HT-29 (cell line): ENCODE results near the gene TRIM50. TPM values are rescaled to one million over a fixed set of nuclear protein-coding genes. Genes with fewer than 3 reads are reported as not detected.
"Not testable (repeated sequence)": the region's sequence is repeated elsewhere in the genome, so short reads cannot be mapped to it uniquely, and the experiment has no call there.

Experiments
- DNase-seq: peaks from one replicate; pipeline ENCODE4 v3.0.0-alpha.2; 2015; ENCODE audit warnings: low spot score
- total RNA-seq: library from RNA; depleted of rRNA; stranded (reverse); fragments of >200 nt; shearing (Covaris generic); gene quantifications from 2 replicates; pipeline ENCODE4 v1.2.3, GENCODE V29; 2014; rRNA removed

TRIM50 gene
- total RNA-seq = not detected in 2 replicates

DNA sequence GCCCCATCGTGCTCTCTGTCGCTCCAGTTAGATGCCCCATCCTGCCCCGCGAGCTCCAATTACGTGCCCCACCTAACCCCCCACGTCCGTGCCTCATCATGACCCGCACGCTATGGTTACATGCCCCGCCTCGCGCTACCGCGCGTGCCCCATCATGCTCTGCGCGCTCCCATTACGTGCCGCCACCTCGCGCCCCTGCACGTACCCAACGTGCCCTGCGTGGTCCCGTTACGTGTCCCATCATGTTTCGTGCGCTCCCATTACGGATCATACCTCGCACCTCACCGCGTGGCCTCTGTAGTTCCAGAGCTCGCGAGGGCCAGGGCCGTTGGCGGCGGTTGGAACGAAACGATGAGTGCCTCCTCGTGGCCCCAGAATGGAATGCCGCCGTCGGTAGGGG, at the start of gene TRIM50, which contains the start of gene FKBP6:
TRIM50 (minus strand) TSS at position 161 of the 400 bp plus-strand sequence. CDS start 3,295 bp downstream, outside the sequence.
FKBP6 (plus strand) TSS at position 240 of the 400 bp plus-strand sequence. CDS start 268 bp downstream, outside the sequence.
- not testable (repeated sequence) for DNase-seq

DNA sequence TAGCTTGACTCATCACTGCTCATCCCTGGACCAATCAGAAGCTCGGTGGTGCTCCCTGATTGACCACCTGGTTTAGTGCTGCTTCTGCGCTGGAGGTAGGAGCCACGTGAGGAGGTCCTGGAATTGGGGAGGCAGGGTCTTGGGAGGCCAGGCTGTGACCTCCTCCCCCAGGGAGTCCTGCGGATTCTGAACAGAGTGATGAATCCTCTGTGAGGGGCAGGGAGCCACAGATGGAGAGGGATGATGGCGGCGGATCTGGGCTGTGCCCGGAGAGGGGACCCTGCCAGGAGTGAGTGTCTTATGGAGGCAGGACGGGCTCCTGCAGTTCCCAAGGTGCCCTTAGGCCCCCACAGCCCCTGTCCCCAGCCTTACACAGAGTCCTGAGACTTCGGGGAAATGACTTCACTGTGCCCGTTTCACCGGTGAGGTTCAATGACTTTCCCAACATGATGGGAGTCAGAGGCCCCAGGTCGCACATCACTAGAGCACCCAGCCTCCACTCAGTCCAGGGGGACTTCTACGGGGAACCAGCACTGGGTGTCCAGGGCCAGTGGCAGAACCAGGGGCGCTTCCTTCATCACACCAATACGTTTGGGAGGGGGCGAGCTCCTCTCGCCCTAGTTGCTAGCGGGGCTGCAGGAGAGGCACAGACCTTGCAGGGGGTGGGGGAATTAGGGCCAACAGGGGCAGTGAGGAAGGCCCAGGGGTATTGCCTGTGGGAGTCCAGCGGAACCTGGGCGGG, 49.0 kb upstream of the TRIM50 start:
- no peak for DNase-seq

DNA sequence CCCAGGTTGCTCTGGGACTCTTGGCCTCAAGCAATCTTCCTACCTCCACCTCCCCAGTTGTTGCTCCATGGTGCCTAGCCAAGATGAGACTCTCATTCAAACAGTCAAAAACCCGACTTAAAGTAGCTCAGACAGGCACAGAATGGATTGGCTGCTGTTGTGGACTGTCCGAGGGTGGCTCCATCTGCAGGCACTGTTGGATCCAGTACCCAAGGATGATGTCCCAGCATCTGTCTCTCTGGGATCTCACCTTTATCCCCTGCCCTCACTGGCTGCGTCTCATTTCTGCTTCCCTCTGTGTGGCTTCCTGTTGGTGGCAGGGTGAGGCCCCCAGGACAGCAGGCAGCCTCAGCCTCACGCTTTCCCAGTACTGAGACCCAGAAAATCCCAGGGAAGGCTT, 48.4 kb upstream of the TRIM50 start:
- not testable (repeated sequence) for DNase-seq

DNA sequence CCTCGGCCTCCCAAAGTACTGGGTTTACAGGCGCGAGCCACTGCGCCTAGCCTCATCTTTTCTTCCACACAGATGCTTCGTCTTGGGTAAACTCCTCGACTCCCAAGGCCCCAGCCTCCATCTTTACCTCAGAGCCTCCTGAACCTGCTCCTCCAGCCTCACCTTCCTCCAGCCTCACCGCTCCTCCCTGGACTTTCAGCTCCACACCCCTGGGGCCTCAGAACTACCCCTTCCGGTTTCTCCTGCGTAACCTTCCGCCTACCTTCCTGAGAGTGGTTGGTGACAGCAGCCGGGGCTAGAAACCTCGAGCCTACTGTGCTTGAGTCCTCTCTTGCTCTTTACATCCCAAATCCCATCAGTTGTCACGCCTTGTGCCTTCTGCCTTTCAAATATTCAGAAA, 45.9 kb upstream of the TRIM50 start:
- no peak for DNase-seq

DNA sequence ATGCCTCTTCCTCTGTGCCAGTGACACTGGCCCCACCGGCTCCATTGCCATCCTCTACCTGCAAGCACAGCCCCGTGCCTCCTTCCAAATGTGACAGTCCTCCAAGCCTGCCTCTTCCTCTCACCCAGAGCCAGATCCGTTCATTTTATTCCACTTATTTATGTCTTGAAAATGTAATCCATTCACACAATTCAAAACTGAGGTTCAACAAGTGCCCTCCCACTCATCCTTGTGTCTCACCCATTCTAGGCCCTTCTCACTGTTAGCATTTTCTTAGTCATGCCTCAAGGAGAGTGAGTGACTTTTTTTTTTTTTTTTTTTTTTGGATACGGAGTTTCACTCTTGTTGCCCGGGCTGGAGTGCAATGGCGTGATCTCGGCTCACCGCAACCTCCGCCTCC, 41.7 kb upstream of the TRIM50 start:
- DNase-seq = no peak

DNA sequence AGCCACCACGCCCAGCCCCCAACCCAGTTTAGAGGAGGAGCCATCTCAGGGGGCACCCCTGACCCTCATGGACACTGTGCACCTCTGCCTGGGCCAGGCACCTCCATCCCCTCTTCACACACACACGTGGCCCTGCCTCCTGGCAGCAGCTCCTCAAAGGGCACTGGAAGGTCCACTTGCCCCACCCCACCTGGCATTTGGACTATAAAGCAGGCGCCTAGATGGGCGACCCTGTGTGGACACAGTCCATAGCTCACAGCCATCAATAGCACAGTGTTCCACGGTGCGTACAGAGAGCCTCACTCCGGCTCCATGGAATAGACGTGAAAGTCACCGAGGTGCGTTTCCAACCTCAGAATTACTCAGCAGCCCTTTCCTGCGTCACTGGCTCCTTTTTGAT, 41.1 kb upstream of the TRIM50 start:
- no peak for DNase-seq

DNA sequence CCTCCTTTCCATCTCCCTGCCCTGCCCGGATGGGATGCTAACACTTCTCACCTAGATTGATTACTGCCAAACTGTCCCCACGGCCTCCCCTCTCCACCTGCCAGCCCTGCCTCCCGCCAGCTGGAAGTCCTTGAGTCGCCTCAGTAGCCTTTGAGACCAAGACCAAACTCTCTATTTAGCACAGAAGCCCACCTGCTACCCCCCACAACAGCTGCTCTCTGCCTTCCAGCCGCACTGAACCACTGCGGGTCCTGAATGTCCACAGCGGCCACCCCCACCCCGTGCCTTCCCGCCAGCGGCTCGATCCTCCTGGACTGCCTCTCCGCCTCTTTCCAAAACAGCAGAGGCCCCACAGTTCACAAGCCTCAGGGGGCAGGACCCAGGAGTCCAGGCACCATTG, 39.1 kb upstream of the TRIM50 start:
- no peak for DNase-seq

DNA sequence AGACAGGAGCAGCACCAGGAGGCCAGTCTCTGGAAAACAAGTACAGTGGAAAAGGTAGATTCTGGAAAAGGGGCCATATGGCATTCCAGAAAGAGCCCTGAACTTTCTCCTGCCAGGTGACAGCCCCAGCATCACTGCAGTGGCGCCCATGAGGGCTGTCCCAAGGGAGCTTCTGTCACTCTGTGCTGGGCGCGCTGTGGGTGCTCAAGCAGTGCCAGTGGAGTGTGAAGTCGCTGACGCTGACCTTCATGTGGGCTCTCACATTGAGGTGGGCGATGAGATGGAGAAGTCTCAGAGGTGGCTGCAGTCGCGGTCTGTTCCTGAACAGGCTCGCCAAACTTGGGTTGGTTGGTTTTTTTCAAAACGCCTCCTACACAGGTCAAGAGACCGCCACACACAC, 38.2 kb upstream of the TRIM50 start:
- no peak for DNase-seq

DNA sequence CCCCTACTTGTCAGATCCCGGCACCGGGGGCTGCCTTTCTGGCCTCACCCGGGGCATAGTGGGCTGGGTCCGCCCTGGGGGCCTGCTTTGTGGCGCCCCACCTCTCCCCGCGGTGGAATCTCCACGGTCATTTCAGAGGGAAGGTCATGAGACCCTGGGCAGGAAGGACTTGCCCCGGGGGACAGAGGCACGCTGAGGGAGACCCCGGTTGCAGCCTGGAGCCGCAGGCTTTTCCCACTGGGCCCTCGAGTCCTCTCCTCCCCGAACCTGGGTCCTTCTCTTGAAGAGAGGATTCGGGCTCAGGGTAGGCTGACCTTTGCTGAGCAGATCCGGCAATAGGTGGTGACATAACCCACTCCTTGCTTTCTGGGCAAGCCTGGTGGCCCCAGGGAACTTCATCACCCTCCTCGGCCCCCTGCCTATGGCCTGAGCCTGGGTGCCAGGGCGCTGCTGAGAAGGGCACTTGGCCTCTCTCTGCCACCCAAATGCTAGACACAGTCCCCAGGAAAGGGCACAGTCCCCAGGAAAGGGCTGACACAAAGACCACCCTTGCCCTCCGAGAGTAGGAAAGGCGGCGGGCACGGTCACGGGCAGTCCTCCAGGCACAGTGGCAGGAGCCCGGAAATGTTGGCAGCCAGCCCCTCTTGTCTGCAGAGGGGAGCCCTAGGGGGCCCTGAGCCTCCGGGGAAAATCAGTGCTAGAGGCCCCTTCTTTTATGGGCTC, 36.3 kb upstream of the TRIM50 start:
- no peak for DNase-seq

DNA sequence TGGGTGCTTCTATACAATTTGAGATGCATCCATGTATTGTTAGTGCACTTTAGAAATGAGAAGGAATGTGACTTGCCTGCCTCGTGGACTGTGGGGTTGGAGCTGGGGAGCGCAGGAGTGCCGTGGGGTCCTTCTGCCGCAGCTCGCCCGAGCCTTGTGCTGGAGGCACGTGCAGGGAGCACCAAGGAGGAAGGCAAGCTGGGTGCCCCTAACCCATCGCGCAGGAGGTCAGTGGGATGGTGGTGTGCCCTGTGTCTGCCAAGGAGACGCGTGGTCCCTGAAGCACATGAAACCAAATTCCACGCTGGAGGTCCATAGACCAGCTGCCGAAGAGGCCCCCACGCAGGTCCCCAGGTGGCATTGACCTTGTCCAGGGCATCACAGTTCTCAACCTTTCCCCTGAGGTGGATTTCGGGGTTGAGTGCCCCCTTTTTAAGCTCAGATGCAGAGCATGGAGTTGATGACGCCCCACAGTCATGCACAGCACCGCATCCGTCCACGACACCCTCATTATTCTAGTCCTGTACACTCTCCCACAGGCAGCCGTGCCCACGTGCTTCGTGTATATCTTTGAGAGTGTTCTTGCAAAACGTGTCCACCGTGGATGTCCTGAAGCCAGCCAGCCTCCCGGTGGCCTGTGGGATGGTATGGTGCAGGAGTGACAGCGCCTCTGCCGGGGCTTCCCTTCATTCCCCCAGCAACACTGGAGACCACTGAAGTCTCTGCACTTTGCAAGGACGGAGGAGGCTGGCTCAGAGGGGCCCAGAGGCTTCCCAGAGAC, 35.5 kb upstream of the TRIM50 start:
- no peak for DNase-seq

DNA sequence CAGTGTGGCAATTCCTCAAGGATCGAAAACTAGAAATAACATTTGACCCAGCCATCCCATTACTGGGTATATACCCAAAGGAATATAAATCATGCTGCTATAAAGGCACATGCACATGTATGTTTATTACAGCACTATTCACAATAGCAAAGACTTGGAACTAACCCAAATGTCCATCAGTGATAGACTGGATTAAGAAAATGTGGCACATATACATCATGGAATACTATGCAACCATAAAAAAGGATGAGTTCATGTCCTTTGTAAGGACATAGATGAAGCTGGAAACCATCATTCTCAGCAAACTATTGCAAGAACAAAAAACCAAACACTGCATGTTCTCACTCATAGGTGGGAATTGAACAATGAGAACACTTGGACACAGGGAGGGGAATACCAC, 32.7 kb upstream of the TRIM50 start:
- not testable (repeated sequence) for DNase-seq

DNA sequence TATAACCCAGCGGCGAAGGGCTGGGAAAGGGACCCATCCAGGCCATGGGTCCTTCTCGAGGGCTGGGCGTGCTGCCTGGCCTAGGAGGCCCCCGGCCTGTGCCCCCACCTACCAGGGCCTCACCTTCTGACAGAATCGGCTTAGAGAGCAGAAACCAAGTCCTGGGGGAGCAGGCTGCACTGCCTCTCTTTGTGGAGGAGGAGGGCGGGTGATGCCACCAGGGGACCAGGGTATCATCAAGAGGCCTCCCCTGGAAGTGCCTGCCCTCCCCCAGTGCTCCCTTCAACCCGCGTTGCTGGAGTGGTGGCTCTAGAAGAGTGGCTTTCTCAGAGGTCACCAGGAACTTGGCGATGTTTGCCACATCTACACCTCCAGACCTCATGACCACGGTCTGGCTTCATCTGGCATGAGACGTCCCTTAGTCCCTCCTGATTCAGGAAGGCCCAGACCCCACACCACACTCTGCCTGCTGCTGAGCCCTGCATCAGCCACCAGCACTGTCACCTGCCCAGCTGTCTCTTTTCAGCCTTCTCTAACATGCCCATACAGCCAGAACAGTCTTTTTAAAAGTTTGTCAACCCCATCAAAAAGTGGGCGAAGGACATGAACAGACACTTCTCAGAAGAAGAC, 32.0 kb upstream of the TRIM50 start:
- no peak for DNase-seq

DNA sequence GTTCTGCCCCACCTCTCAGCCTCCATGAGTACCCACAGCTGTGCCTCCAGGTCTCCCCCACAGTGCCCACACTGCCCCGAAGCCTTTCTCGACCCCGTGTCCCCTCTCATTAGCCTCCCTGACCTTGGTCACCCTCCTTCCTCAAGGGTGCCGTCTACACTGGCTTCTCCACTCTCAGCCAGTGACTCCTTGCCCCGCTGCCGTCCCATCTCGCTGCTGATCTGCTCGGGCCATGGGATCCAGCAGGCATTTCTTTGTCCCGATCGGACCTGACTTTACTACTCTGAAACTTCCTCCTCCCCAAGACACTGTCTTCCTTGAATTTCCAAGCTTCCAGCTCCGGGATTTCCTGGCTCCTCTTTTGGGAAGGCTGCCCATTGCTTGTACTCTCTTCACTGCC, 31.4 kb upstream of the TRIM50 start:
- no peak for DNase-seq

DNA sequence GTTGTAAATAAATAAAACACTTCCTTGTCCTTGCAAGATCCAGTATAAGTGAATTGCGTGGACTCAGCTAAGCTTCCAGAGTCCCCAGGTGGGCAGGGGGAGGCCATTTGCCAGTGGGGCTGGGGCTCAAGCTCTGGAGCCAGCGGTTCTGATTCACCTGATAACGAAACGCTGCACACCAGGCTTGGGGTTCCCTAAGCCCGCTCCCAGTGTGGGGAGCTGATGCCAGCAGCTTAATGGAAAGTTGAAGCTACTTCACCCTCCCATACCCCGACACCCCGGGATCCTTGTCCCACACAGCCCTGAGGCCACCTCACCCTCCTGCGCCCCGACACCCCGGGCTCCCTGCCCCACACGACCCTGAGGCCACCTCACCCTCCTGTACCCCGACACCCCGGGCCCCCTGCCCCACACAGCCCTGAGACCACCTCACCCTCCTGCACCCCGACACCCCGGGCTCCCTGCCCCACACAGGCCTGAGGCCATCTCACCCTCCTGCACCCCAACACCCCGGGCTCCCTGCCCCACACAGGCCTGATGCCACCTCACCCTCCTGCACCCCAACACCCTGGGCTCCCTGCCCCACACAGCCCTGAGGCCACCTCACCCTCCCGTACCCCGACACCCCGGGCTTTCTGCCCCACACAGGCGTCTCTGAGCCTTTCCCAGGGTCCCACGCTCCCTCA, 30.9 kb upstream of the TRIM50 start:
- DNase-seq = peak; percentile 8

DNA sequence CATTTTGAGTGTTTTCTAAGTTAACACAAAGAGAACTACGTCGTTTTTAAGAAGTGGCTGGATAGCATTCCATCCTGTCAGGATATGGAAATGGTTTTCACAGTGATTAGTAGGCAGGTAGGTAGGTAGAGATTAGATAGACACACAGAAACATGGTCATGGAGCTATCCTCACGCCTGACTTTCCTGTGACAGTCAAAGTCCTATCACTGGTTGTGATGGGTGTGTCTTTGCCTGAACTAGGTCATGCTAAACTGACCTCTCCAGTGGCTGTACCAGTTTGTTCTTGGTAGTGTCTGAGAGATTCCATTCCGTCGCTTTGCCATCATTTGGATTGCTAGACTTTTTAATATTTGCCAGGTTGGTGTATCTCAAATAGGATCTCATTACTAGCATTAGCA, 28.3 kb upstream of the TRIM50 start:
- no peak for DNase-seq

DNA sequence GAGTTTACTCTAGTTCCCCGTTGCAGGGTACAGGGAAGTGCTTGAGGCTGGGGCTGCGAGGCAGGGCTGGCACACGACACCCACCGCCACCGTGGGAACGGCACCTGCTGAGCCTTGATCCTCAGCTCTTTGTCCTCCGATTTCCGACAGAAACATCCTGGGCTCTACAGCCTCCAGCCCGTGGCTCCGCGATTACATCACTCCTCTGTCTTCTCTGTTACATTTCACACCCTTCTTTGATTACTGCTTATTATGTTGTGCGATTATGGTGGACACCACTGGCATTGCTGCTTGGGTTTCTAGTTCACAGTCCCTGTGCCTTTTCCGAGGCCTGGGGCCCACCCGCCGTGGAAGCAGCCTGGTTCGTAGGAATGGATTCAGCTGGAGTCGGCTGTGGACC, 26.9 kb upstream of the TRIM50 start:
- no peak for DNase-seq

DNA sequence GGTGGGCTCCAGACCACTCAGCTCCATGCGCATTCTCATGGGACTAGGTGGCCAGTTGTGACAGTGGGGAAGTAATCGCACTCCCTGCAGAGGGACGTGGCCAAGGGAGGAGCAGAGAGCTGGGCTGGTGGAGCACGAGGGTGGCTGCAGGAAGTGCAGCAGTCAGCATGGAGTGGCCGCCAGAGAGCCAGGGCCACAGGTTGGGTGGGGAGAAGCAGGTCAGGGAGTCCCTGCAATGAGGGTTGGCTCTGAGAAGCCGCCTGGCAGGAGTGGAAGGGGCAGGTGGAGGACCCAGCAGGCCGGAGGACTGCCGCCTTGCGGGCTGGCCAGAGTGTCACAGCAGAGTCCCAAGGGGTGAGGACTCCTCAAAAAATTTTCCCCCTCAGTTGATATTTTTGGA, 26.3 kb upstream of the TRIM50 start:
- no peak for DNase-seq

DNA sequence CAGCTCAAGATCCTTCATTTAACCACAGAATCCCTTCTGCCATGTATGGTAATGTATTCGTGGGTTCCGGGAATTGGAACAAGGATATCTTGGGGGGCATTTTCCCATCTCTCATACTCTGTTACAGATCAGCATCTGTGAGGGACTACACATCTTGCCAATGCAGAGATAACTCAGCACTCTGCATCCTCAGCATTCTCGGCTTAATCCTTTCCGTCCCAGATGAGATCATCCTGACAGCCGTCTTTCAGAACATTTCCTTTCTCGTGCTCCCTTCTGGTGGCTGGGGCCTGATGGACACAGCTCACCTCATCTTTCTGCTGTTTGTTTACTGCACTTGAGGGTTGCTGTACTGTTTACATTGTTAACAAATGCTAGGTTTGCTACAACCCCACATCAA, 25.4 kb upstream of the TRIM50 start:
- no peak for DNase-seq

DNA sequence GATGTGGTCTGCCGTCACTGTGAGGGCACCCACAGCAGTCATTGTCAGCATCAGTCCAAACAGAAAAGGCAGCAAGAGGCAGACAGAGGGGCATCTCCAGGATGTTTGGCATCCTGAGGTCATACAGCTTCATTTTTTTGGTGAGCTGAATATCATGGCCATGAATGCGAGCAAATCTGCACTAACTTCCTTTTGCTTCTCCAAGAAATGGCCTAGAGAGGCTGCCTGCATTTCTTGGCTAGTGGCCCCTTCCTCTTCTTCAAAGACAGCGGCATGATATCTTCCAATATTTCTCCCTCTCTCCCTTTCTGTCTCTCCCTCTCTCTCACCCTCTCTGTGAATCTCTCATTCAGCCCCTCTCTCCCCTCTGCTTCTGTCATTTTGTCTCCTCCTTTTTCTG, 24.9 kb upstream of the TRIM50 start:
- DNase-seq = no peak

DNA sequence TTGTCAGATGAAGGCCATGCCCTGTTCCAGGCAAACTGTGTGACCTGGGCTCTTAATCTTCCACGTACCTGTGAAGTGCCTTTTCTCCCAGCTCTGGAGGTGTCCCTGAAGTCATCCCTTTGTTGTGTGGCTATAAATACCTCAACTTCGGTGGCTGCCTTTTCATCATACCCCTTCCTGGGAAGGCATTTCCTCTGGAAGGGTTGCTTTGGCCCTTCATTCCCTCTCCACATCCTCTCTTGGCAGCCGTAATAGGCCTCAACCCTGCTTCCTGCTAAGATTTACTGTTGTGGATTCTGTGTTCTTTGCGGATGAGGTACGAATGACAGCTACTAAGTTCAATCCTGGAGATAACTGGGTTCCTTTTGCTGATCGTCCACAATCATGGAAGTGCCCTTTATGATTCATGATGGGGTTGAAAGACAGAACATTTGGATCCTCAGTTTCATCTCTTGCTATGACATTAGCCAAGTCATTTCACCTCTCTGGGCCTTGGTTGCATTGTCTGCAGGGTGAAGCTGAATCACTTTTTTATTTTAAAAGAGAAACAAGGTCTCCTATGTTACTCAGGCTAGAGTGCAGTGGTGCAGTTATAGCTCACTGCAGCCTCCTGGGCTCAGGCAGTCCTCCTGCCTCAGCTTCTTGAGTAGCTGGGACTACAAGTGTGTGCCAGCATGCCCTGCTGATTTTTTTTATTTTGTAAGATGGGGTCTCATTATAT, 23.7 kb upstream of the TRIM50 start:
- DNase-seq = no peak
